Type B pancreatic cell (in vitro differentiated cells): ENCODE data around the gene LIMCH1. TPM values are rescaled to one million over a fixed set of nuclear protein-coding genes. Genes with fewer than 3 reads are reported as not detected.
A peak's percentile ranks its signal among the peaks of the same experiment; 100 is the strongest.
"Not testable (repeated sequence)": the region's sequence is repeated elsewhere in the genome, so short reads cannot be mapped to it uniquely, and the experiment has no call there.

Source experiments
- DNase-seq: peaks from one replicate; pipeline ENCODE4 v3.0.0; 2021; ENCODE audit warnings: mixed read lengths; ENCODE audit not compliant: unreplicated experiment; ENCODE audit errors: extremely low spot score
- H3K27ac Mint-ChIP-seq: 2 replicates; pipeline ENCODE4 v1.8.0; 2021; ENCODE audit warnings: mild to moderate bottlenecking, mixed read lengths
- H3K27me3 Mint-ChIP-seq: 2 replicates; pipeline ENCODE4 v1.8.0; 2021; ENCODE audit warnings: mixed read lengths
- H3K36me3 Mint-ChIP-seq: 2 replicates; pipeline ENCODE4 v1.8.0; 2021; ENCODE audit warnings: mixed read lengths
- H3K4me1 Mint-ChIP-seq: one replicate; pipeline ENCODE4 v1.8.0; 2021; ENCODE audit warnings: mixed read lengths; ENCODE audit not compliant: unreplicated experiment
- H3K4me3 Mint-ChIP-seq: 2 replicates; pipeline ENCODE4 v1.8.0; 2021; ENCODE audit warnings: mild to moderate bottlenecking, mixed read lengths
- H3K9me3 Mint-ChIP-seq: 2 replicates; pipeline ENCODE4 v1.8.0; 2021; ENCODE audit warnings: mixed read lengths
- long read RNA-seq: library from polyadenylated mRNA; unstranded; transcript quantifications from one replicate; pipeline ENCODE4 v2.0.0, GENCODE V29; 2020
- total RNA-seq: library from RNA; stranded (reverse); gene quantifications from 2 replicates; pipeline ENCODE4 v1.2.1, GENCODE V29; 2021; ENCODE audit warnings: low replicate concordance
- TF ChIP-seq, protein P1 (sequence below): fragments of 200-600 bp; sonication (generic); conservative IDR thresholded peaks from 2 replicates; pipeline ENCODE4 v1.5.0; 2021; ENCODE audit warnings: antibody characterized with exemption, mild to moderate bottlenecking

Gene LIMCH1, protein sequence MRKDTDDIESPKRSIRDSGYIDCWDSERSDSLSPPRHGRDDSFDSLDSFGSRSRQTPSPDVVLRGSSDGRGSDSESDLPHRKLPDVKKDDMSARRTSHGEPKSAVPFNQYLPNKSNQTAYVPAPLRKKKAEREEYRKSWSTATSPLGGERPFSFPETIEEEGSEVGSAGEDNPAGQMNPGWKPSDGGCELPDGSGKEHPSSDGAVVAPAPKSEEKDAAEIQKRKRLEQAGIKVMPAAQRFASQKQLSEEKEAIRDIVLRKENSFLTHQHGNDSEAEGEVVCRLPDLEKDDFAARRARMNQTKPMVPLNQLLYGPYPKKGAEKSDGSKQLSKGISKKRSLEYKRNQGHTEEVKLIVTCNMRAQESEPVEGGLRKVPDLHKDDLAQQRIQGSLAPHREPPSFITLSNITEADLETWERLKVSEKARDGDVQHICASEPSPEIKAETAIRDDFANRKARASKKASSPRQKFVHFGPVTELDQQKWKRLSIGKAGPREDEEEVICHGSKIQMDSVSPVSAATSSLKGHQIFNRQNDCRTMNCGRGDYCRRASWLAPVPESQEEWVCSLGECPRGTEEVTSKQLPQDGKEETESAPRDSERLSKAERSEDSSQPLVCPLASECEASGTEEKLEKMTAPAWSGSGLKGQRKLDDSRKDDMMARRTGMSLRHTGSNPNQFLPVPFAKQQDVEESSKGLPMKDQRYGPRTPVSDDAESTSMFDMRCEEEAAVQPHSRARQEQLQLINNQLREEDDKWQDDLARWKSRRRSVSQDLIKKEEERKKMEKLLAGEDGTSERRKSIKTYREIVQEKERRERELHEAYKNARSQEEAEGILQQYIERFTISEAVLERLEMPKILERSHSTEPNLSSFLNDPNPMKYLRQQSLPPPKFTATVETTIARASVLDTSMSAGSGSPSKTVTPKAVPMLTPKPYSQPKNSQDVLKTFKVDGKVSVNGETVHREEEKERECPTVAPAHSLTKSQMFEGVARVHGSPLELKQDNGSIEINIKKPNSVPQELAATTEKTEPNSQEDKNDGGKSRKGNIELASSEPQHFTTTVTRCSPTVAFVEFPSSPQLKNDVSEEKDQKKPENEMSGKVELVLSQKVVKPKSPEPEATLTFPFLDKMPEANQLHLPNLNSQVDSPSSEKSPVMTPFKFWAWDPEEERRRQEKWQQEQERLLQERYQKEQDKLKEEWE (N-terminal part only)
- 35.7 and 67.9 TPM in 2 replicates for total RNA-seq
- long read RNA-seq, full-length matches to known transcripts, result 4 of 82 reads
- long read RNA-seq, partial matches to known transcripts, result 64 of 82 reads
- long read RNA-seq, other reads (novel, unspliced or antisense), result 14 of 82 reads

DNA sequence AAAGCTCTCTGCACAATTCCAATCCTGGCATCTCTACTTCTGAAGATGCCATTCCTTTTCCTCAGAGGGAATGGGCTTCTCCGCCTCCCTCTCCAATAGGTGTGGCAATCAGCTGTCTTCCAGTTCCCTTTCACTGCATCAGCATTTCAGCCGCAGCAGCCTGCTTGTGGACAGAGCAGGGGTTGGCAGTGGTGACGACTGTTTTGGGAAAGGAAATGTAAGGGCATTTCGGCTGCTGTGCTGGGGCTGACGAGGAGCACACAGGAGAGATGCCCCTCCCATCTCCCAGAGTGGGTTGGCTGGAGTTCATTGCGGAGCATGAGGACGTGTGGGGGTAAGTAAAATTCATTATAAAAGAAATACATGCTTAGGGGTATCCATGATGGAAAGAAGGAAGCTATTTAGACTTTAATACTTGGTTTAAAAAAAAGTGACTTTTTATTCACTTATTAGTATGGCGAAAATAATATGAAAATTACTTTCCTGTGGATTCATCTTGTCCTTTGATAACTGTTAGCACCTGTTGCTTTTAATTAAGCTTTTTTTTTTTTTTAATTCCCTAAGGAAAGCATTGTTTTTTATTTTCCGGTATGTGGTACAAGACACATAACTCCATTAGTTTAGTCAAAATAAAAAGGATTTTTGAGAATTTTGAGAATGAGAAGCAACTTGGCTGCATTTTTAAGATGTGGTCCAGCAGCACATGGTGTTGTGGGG lies at the start of gene LIMCH1:
TSS of gene LIMCH1 (plus strand) at position 141 of the 717 bp plus-strand sequence. CDS start 67,839 bp downstream, outside the sequence.
- Mint-ChIP-seq H3K36me3 (no peaks in the 10 kb centered on the region), H3K27me3 (no peaks in the 10 kb centered on the region), H3K27ac (no peak within 1 kb of the TSS), H3K4me3 (peak within 1 kb of the TSS; percentile 51), H3K4me1 (peaks cover 48% of the 10 kb centered on the region), H3K9me3 (no peaks in the 10 kb centered on the region)
- TF ChIP-seq, protein P1, sequence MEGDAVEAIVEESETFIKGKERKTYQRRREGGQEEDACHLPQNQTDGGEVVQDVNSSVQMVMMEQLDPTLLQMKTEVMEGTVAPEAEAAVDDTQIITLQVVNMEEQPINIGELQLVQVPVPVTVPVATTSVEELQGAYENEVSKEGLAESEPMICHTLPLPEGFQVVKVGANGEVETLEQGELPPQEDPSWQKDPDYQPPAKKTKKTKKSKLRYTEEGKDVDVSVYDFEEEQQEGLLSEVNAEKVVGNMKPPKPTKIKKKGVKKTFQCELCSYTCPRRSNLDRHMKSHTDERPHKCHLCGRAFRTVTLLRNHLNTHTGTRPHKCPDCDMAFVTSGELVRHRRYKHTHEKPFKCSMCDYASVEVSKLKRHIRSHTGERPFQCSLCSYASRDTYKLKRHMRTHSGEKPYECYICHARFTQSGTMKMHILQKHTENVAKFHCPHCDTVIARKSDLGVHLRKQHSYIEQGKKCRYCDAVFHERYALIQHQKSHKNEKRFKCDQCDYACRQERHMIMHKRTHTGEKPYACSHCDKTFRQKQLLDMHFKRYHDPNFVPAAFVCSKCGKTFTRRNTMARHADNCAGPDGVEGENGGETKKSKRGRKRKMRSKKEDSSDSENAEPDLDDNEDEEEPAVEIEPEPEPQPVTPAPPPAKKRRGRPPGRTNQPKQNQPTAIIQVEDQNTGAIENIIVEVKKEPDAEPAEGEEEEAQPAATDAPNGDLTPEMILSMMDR, result no peak
- no peak for DNase-seq

DNA sequence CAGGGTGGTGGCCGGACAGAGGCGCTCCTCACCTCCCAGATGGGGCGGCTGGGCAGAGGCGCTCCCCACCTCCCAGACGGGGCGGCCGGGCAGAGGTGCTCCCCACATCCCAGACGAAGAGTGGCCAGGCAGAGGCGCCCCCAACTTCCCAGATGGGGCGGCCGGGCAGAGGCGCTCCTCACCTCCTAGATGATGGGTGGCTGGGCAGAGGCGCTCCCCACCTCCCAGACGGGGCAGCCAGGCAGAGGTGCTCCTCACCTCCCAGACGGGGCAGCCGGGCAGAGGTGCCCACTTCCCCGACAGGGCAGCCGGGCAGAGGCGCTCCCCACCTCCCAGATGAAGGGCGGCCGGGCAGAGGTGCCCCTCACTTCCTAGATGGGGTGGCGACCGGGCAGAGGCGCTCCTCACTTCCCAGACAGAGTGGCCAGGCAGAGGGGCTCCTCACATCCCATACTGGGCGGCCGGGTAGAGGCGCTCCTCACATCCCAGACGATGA lies 46.8 kb upstream of the LIMCH1 start:
- H3K9me3 Mint-ChIP-seq, H3K36me3 Mint-ChIP-seq, H3K27me3 Mint-ChIP-seq, DNase-seq, H3K27ac Mint-ChIP-seq, H3K4me1 Mint-ChIP-seq, H3K4me3 Mint-ChIP-seq: not testable (repeated sequence)

DNA sequence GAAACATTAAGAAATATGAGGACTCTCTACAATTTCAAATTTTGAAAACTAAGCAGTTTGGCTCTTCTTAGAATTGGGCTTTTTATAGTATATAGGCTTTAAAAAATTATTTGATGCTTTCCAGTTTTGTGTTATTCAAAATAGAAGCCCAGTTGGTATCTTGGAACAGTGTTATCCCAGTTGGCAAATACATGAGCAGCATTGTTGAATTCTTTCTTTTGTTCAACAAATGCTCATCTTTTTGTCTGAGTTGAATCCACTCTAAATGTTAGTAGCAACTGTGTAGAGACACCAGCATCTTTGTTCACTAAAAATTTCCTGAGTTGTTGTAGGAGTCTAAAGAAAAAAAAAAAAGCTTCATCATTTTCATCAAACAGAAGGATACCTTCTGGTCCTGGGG lies 41.0 kb upstream of the LIMCH1 start:
- Mint-ChIP-seq H3K4me3 (no peak overlapping the region), H3K27me3 (no peaks in the 10 kb centered on the region), H3K27ac (no peak overlapping the region), H3K9me3 (peaks cover 11% of the 10 kb centered on the region), H3K36me3 (peaks cover 9% of the 10 kb centered on the region), H3K4me1 (peaks cover 4% of the 10 kb centered on the region)
- no peak for DNase-seq
- TF ChIP-seq, protein P1, result no peak

DNA sequence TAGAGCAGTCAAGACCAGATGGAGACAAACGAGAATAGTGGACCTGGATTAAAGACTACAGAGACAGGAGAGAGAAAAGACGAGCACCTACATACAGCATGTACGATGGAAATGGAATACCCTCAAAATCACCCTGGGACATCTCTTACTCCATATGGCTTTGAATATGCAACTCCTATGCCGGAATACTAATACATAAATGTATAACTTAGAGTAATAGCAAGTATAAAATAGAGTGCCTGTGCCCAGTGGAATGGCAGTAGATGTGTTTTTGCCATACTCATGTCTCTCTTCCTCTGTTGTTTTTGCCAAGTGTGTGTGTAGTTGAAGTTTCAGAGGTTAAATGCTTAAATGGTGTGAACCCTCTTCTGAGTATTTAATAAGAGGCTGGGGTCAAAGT lies 39.8 kb upstream of the LIMCH1 start:
- peaks cover 13% of the 10 kb centered on the region for H3K9me3 Mint-ChIP-seq
- peaks cover 9% of the 10 kb centered on the region for H3K36me3 Mint-ChIP-seq
- TF ChIP-seq, protein P1, result no peak
- no peak overlapping the region for H3K4me3 Mint-ChIP-seq
- H3K4me1 Mint-ChIP-seq, result peaks cover 4% of the 10 kb centered on the region
- H3K27me3 Mint-ChIP-seq, result no peaks in the 10 kb centered on the region
- no peak overlapping the region for H3K27ac Mint-ChIP-seq
- no peak for DNase-seq

DNA sequence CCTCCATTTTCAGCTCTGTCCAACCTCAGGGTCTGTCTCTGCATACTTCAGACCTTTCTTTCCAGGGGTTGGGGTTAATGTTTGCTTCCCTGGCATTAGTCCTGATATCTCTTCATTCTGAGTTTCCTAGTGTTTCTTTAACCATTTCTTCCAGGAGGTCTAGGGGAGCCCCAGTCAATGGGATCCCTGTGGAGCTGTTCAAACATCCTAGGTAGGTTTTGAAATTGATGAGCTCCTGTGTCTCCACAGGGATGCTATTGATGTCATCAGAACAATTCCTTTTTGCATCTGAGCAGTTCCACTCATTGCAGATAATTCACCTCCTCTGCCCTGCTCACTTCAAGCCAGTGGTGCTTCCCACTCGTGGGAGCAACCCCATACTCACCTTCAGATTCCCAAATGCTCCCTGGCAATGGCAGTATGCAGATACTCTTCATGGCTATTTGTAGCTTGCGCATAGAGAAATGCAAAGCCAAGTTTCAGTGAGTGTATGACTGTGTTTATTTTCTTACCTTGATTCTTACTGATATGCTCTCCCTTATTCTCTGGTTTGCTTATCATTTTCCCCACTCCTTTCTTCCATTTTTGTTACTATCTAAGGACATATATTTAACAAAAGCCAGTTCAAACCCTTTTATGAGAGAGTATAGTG lies 33.7 kb upstream of the LIMCH1 start:
- no peak for DNase-seq
- Mint-ChIP-seq H3K27me3 (no peaks in the 10 kb centered on the region), H3K4me1 (peaks cover 23% of the 10 kb centered on the region), H3K9me3 (peaks cover 29% of the 10 kb centered on the region), H3K4me3 (no peak overlapping the region), H3K36me3 (peaks cover 17% of the 10 kb centered on the region), H3K27ac (no peak overlapping the region)
- TF ChIP-seq, protein P1, result no peak
